DND-41 (cell line): ENCODE results near the gene MITD1.
"Not testable (repeated sequence)": the region's sequence is repeated elsewhere in the genome, so short reads cannot be mapped to it uniquely, and the experiment has no call there.

Experiments
- ATAC-seq: fragments of 200-7000 bp; cut with Tn5 transposase; 3 replicates; pipeline ENCODE4 v1.9.1; 2021; ENCODE audit warnings: low read depth; ENCODE audit not compliant: insufficient read depth
- DNase-seq: peaks from one replicate; pipeline ENCODE4 v3.0.0-alpha.2; 2020
- H2AFZ ChIP-seq: 2 replicates; pipeline ENCODE4 v1.6.0; 2012; ENCODE audit warnings: low read depth, low read length
- H3K27ac ChIP-seq: 2 replicates; pipeline ENCODE4 v1.5.1; 2012; ENCODE audit warnings: low read length, inconsistent platforms
- H3K27me3 ChIP-seq: fragments of 200-600 bp; sonication (generic); 2 replicates; pipeline ENCODE4 v1.6.0; 2012; ENCODE audit warnings: low read length, mild to moderate bottlenecking, inconsistent platforms; ENCODE audit not compliant: insufficient read depth, poor library complexity
- H3K36me3 ChIP-seq: 2 replicates; pipeline ENCODE4 v1.5.1; 2012; ENCODE audit warnings: low read length, inconsistent platforms; ENCODE audit not compliant: insufficient read depth
- H3K4me1 ChIP-seq: 2 replicates; pipeline ENCODE4 v1.5.1; 2012; ENCODE audit warnings: mild to moderate bottlenecking, low read length; ENCODE audit not compliant: insufficient read depth
- H3K4me2 ChIP-seq: 2 replicates; pipeline ENCODE4 v1.6.0; 2012; ENCODE audit warnings: mild to moderate bottlenecking, moderate library complexity, low read length, inconsistent platforms; ENCODE audit not compliant: insufficient read depth
- H3K4me3 ChIP-seq, 2 experiments: fragments of 200-600 bp in 1 of 2; shearing (Covaris generic) in 1 of 2; 2 replicates each; pipeline ENCODE4 v1.5.1; 2012 to 2016; ENCODE audit warnings: inconsistent platforms in 2 of 2, low read length in 2 of 2, mild to moderate bottlenecking in 2 of 2, low read depth in 1 of 2, moderate library complexity in 1 of 2
- H3K79me2 ChIP-seq: 2 replicates; pipeline ENCODE4 v1.6.0; 2012; ENCODE audit warnings: low read length, inconsistent platforms; ENCODE audit not compliant: insufficient read depth
- H3K9ac ChIP-seq: 2 replicates; pipeline ENCODE4 v1.6.0; 2012; ENCODE audit warnings: low read depth, mild to moderate bottlenecking, inconsistent platforms, low read length, moderate library complexity
- H3K9me3 ChIP-seq: 2 replicates; pipeline ENCODE4 v1.5.1; 2012; ENCODE audit warnings: low read length, moderate library complexity, mild to moderate bottlenecking, inconsistent platforms; ENCODE audit not compliant: insufficient read depth, severe bottlenecking
- H4K20me1 ChIP-seq: 2 replicates; pipeline ENCODE4 v1.6.0; 2012; ENCODE audit warnings: low read length; ENCODE audit not compliant: insufficient read depth
- CTCF ChIP-seq: IDR thresholded peaks from 2 replicates; pipeline ENCODE4 v1.5.1; 2012; ENCODE audit warnings: borderline replicate concordance, low read length, moderate library complexity, mild to moderate bottlenecking; ENCODE audit not compliant: poor library complexity, severe bottlenecking; ENCODE audit errors: extremely low read depth
- EZH2 ChIP-seq: IDR thresholded peaks from 3 replicates; pipeline ENCODE4 v1.6.1; 2012; ENCODE audit warnings: borderline replicate concordance, low read depth, mild to moderate bottlenecking, moderate library complexity, low read length, inconsistent platforms; ENCODE audit not compliant: severe bottlenecking

The MITD1 gene

GRCh38 chr2:99140056-99140859 is 40.6 kb downstream of the MITD1 start:
- Histone ChIP-seq H3K9me3 (no peaks in the 10 kb centered on the region), H3K4me2 (peak overlapping the region; percentile 99), H3K9ac (peak overlapping the region; percentile 64), H3K79me2 (no peaks in the 10 kb centered on the region), H3K27ac (no peak overlapping the region), H4K20me1 (no peaks in the 10 kb centered on the region), H3K36me3 (no peaks in the 10 kb centered on the region), H3K4me1 (peaks cover 25% of the 10 kb centered on the region), H3K4me3 (peak overlapping the region; percentile 62 to 89), H3K27me3 (peaks cover 13% of the 10 kb centered on the region), H2AFZ (peak overlapping the region; percentile 98)
- TF ChIP-seq CTCF (no peak), EZH2 (peak; percentile 61)
- ATAC-seq: no peak
- DNase-seq: no peak

- no peaks in the 10 kb centered on the region for H4K20me1 ChIP-seq
- ATAC-seq: no peak
- H3K9ac ChIP-seq: no peak overlapping the region
- H2AFZ ChIP-seq: no peak overlapping the region
- H3K79me2 ChIP-seq: no peaks in the 10 kb centered on the region
- H3K27me3 ChIP-seq: peaks cover 13% of the 10 kb centered on the region
- no peak overlapping the region for H3K4me3 ChIP-seq
- no peak overlapping the region for H3K27ac ChIP-seq
- H3K4me2 ChIP-seq: no peak overlapping the region
- no peaks in the 10 kb centered on the region for H3K36me3 ChIP-seq
- TF ChIP-seq EZH2: no peak
- no peak for TF ChIP-seq CTCF
- H3K9me3 ChIP-seq: no peaks in the 10 kb centered on the region
- no peak for DNase-seq
- peaks cover 25% of the 10 kb centered on the region for H3K4me1 ChIP-seq
Observed at GRCh38 chr2:99139003-99139402, 41.9 kb downstream of the MITD1 start.

- not testable (repeated sequence) for ATAC-seq, H3K36me3 ChIP-seq, H3K79me2 ChIP-seq, H3K4me1 ChIP-seq, H4K20me1 ChIP-seq, DNase-seq, H3K27me3 ChIP-seq, H2AFZ ChIP-seq, H3K27ac ChIP-seq, H3K4me3 ChIP-seq, H3K9ac ChIP-seq, H3K9me3 ChIP-seq, H3K4me2 ChIP-seq
Observed at GRCh38 chr2:99135044-99135556, 45.8 kb downstream of the MITD1 start.

- Histone ChIP-seq H3K4me3 (no peak overlapping the region), H3K4me1 (no peaks in the 10 kb centered on the region), H3K4me2 (no peak overlapping the region), H3K36me3 (no peaks in the 10 kb centered on the region), H4K20me1 (no peaks in the 10 kb centered on the region), H3K9ac (no peak overlapping the region), H3K27ac (no peak overlapping the region), H3K27me3 (no peaks in the 10 kb centered on the region), H3K79me2 (no peaks in the 10 kb centered on the region), H3K9me3 (no peaks in the 10 kb centered on the region), H2AFZ (no peak overlapping the region)
- ATAC-seq: no peak
- TF ChIP-seq CTCF (no peak), EZH2 (no peak)
- no peak for DNase-seq
Observed at GRCh38 chr2:99127981-99128380, 52.9 kb downstream of the MITD1 start.
